ENCODE data around the gene MALRD1.

DNA sequence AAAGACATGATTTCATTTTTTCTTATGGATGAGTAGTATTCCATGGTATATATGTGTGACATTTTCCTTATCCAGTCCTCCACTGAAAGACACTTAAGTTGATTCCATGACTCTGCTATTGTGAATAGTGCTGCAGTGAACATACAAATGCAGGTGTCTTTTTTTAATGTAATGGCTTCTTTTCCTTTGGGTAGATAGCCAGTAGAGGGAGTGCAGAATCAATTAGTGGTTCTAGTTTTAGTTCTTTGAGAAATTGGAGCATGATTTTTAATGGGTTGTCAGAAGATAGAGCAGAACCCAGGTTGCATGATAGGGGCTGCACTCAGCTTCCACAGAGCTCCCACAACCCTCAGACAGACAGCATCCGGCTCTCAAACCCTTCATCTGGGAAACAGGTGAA is 614.7 kb downstream of the MALRD1 start:
- TF ChIP-seq, protein P1, sequence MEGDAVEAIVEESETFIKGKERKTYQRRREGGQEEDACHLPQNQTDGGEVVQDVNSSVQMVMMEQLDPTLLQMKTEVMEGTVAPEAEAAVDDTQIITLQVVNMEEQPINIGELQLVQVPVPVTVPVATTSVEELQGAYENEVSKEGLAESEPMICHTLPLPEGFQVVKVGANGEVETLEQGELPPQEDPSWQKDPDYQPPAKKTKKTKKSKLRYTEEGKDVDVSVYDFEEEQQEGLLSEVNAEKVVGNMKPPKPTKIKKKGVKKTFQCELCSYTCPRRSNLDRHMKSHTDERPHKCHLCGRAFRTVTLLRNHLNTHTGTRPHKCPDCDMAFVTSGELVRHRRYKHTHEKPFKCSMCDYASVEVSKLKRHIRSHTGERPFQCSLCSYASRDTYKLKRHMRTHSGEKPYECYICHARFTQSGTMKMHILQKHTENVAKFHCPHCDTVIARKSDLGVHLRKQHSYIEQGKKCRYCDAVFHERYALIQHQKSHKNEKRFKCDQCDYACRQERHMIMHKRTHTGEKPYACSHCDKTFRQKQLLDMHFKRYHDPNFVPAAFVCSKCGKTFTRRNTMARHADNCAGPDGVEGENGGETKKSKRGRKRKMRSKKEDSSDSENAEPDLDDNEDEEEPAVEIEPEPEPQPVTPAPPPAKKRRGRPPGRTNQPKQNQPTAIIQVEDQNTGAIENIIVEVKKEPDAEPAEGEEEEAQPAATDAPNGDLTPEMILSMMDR (IDR thresholded peaks at IDR 0.05): no peak
- no peak for TF ChIP-seq POLR2A (IDR thresholded peaks at IDR 0.05)
- TF ChIP-seq EP300 (IDR thresholded peaks at IDR 0.05): no peak
- no peak for TF ChIP-seq POLR2AphosphoS5 (IDR thresholded peaks at IDR 0.05)

Measured in sigmoid colon (tissue), 4 donors.